Measurements from ENCODE around the gene THYN1. TPM values are rescaled to one million over a fixed set of nuclear protein-coding genes. Genes with fewer than 3 reads are reported as not detected.

THYN1 gene
- total RNA-seq, 2 donors from 2014 or later: 34.4 to 45.9 TPM

DNA sequence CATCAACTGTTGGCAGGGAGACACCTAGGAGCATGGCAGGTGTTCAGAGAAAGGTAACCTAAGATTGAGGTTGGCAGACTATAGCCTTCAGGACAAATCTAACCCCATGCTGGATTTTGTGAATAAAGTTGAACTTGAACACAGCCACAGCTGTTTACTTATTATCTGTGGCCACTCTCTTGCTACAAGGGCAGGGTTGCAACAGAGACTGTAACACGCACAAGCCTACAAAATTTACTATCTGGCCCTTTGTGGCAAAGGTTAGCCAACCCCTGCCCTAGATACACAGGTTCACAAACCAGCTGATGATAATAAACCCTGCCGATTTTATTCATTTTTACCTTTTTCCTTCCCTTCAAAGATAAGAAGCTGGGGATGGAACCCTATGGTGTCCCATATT lies 2.5 kb downstream of the THYN1 start:
- no peaks in the 10 kb centered on the region for H3K27me3 Mint-ChIP-seq

DNA sequence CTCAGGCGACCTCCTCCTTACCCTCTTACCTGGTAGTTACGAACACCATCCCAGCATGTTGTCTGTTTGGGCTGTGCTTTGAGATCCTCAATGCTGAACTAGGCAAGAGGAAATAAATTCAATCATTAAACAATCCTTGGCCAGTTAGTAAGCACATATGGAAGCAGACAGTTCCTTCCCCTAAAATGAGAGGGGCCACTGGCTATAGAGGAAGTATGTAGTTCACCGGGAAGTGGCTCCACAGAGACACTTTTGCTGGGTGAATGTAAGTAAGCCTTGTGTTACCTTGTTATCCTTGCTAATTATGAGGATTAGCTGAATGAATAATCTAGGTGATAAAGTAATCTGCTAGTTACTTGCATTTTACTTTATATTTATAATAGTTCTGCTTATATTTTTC lies 2.9 kb downstream of the THYN1 start:
- H3K9me3 Mint-ChIP-seq: no peaks in the 10 kb centered on the region
- H3K4me1 Mint-ChIP-seq (ENCODE audit: low read depth in 2 of 2): peaks cover 28 to 40% of the 10 kb centered on the region in 2 donors
- peaks cover 12% of the 10 kb centered on the region for H3K36me3 Mint-ChIP-seq
- H3K4me3 Mint-ChIP-seq: no peak overlapping the region
- DNase-seq (ENCODE audit: low spot score) (no peak), ATAC-seq (no peak)
- no peak overlapping the region for H3K27ac Mint-ChIP-seq
- no peaks in the 10 kb centered on the region for H3K27me3 Mint-ChIP-seq

More for the DNA sequence above, 2.5 kb downstream of the THYN1 start:
- no peak overlapping the region for H3K27ac Mint-ChIP-seq
- H3K4me3 Mint-ChIP-seq: no peak overlapping the region
- peaks cover 12% of the 10 kb centered on the region for H3K36me3 Mint-ChIP-seq
- no peaks in the 10 kb centered on the region for H3K9me3 Mint-ChIP-seq
- ATAC-seq (no peak), DNase-seq (ENCODE audit: low spot score) (no peak)
- peaks cover 30 to 40% of the 10 kb centered on the region in 2 donors for H3K4me1 Mint-ChIP-seq (ENCODE audit: low read depth in 2 of 2)

DNA sequence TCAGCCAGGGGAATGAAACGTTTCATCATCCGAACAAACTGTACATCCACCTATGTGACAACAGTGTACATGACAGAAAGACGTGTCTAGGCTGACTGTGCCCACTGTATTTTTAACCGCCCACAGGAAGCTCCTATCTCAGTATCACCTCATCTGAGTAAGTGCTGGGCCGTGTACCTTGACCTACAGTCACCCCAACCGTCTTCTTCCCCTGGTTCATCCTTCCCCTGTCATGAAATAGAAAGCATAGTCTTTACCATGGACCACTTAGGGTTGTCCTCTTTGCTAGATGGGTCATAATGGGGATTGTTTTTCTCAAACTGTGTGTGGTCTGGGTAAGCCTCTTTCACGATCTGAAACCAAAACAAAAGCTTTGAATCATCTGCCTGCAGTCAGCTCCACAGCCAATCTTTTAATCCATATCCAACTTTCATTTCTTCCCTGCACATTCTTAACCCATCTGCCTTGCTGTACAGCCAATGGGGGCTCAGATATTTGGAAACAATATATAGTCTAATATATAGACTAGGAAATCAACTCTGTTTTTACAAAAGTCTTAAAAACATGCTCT lies 4.2 kb downstream of the THYN1 start:
- Mint-ChIP-seq H3K36me3 (peaks cover 12% of the 10 kb centered on the region), H3K4me3 (no peak overlapping the region), H3K4me1 (ENCODE audit: low read depth in 2 of 2) (peaks cover 20 to 28% of the 10 kb centered on the region in 2 donors), H3K9me3 (no peaks in the 10 kb centered on the region), H3K27me3 (no peaks in the 10 kb centered on the region), H3K27ac (peak overlapping the region; percentile 25 to 48)
- ATAC-seq (no peak), DNase-seq (ENCODE audit: low spot score) (no peak)

DNA sequence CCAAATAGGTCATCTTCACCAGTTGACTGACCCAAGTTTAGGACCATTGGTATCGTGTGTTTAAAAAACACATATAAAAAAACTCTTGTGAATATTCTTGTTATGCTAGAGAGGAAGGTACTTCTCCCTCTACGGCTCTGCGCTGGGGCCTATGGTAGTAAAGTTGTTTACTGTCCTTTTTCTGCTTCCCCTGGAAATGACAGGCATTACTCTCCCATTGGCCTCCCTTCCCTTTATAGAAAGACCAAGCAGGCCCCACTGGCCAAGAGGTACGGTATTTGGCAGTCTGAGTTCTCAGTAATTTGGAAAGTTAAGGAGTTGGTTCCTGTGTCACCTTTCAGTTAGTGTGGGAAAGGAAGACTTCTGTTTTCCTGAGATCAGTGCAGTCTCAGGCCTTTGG lies 6.5 kb downstream of the THYN1 start:
- no peak for DNase-seq (ENCODE audit: low spot score)
- Mint-ChIP-seq H3K4me3 (no peak overlapping the region), H3K27ac (no peak overlapping the region), H3K9me3 (no peaks in the 10 kb centered on the region), H3K27me3 (no peaks in the 10 kb centered on the region), H3K4me1 (ENCODE audit: low read depth in 2 of 2) (peaks cover 4 to 11% of the 10 kb centered on the region in 2 donors), H3K36me3 (peaks cover 22% of the 10 kb centered on the region)
- ATAC-seq: no peak

DNA sequence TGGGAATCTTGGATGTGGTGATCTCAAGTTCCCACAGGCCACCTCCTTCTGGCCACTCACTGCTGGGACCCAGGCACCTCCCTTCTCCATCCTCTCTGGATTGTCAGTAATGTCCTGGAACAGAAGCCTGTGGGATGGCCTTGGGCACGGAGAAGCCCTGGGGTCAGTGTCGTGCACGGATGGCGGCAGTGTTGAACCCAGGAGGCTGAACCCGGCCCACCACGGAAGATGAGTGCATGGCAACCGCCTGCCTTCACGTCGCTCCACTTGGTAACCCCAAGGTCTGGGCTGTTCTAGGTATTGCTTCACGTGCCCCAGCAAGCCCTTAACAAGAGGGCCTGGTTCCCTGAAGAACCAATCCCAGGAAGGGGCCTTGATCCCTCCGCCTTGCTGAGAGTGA lies 7.1 kb downstream of the THYN1 start:
- no peak overlapping the region for H3K27ac Mint-ChIP-seq
- no peaks in the 10 kb centered on the region for H3K9me3 Mint-ChIP-seq
- no peak for DNase-seq (ENCODE audit: low spot score)
- H3K4me3 Mint-ChIP-seq: no peak overlapping the region
- H3K27me3 Mint-ChIP-seq: no peaks in the 10 kb centered on the region
- ATAC-seq: no peak
- peaks cover 22% of the 10 kb centered on the region for H3K36me3 Mint-ChIP-seq
- H3K4me1 Mint-ChIP-seq (ENCODE audit: low read depth in 2 of 2): peaks cover 2 to 10% of the 10 kb centered on the region in 2 donors

DNA sequence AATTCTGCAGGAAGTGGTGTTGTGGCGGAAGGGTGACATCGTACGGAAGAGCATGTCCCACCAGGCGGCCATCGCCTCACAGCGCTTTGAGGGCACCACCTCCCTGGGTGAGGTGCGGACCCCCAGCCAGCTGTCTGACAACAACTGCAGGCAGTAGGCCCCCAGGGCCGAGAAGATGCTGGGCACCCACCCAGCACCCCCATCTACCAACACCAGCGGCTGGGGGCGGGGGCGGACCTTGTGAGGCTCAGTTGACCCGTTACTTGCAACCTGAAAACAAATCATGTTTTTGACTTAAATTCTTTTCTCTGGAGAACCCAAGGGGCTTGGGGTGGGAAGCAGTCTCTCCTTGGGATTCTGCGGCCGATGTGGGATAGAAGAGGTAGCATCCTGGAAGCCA lies 7.7 kb downstream of the THYN1 start:
- no peaks in the 10 kb centered on the region for H3K9me3 Mint-ChIP-seq
- peaks cover 2 to 10% of the 10 kb centered on the region in 2 donors for H3K4me1 Mint-ChIP-seq (ENCODE audit: low read depth in 2 of 2)
- peaks cover 22% of the 10 kb centered on the region for H3K36me3 Mint-ChIP-seq
- H3K27me3 Mint-ChIP-seq: no peaks in the 10 kb centered on the region
- no peak for DNase-seq (ENCODE audit: low spot score)
- no peak overlapping the region for H3K4me3 Mint-ChIP-seq
- no peak overlapping the region for H3K27ac Mint-ChIP-seq
- no peak for ATAC-seq

DNA sequence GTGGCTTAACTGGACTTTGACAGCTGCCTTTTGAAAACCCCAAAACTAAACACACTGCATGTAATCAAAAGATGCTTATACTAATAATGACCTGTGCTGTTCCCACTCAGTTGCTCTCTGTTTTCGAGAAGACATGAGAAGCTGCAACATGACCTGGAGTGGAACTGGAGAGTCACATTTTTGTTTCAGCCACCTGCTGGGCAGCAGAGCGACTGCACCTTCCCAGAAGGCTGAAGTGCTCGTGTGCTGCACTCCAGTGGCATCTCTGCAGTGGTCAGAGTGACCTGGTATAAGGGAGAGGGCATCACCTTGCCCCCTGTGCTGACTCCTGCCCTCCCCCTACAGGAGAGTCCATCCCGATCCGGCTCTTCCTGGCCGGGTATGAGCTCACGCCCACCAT lies 8.6 kb downstream of the THYN1 start:
- peak in 1 of 2 donors; percentile 40 for ATAC-seq
- Mint-ChIP-seq H3K27ac (no peak overlapping the region), H3K9me3 (no peaks in the 10 kb centered on the region)

DNA sequence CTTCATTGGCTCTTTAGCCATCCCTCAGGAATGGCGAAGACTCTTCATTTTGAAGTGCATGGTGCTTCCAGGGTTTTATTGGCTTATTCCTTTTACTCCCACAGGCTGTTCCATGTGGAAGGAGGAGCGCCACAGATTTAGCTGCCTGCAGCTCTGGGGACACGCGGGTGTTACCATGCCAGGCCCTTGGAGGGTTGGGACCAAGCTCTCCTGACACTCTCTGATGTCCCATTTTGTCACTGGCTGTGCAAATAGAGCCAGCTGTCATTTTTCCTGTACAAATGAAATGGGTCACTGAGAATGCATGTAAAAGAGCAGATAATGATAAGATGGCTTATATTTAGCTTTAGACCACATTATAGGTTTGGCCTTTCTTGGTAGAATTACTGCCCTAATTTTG lies 9.2 kb downstream of the THYN1 start:
- Mint-ChIP-seq H3K9me3 (no peaks in the 10 kb centered on the region), H3K36me3 (peaks cover 27% of the 10 kb centered on the region), H3K27me3 (no peaks in the 10 kb centered on the region), H3K4me3 (no peak overlapping the region), H3K27ac (no peak overlapping the region), H3K4me1 (ENCODE audit: low read depth in 2 of 2) (peaks cover 2 to 5% of the 10 kb centered on the region in 2 donors)
- DNase-seq (ENCODE audit: low spot score) (no peak), ATAC-seq (no peak)

More for the DNA sequence above, 8.6 kb downstream of the THYN1 start:
- DNase-seq (ENCODE audit: low spot score): no peak
- H3K4me1 Mint-ChIP-seq (ENCODE audit: low read depth in 2 of 2): peaks cover 2 to 10% of the 10 kb centered on the region in 2 donors
- no peaks in the 10 kb centered on the region for H3K27me3 Mint-ChIP-seq
- peaks cover 22% of the 10 kb centered on the region for H3K36me3 Mint-ChIP-seq
- no peak overlapping the region for H3K4me3 Mint-ChIP-seq

DNA sequence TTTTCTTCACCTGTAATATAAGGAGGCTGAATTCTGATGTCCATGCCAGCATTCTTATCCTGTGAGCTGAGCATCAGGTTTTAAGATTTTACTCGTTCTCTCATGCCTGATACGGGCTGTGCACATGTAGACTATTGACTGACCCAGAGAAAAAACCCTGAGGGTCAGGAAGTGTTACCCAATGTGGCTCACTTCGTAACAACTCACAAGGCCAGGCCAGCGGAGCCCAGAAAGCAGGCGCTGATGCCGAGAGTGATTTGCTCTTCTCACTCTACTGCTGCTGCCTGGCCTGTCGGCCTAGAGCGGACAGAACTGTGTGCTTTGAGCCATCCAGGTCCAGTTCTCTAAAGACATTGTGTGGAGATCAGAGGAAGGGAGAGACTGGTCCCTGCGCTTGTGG lies 10.8 kb downstream of the THYN1 start:
- Mint-ChIP-seq H3K27me3 (no peaks in the 10 kb centered on the region), H3K27ac (no peak overlapping the region), H3K9me3 (no peaks in the 10 kb centered on the region), H3K4me1 (ENCODE audit: low read depth in 2 of 2) (peaks cover 1 to 2% of the 10 kb centered on the region in 2 donors), H3K36me3 (peaks cover 21% of the 10 kb centered on the region), H3K4me3 (no peak overlapping the region)
- ATAC-seq (no peak), DNase-seq (ENCODE audit: low spot score) (no peak)

DNA sequence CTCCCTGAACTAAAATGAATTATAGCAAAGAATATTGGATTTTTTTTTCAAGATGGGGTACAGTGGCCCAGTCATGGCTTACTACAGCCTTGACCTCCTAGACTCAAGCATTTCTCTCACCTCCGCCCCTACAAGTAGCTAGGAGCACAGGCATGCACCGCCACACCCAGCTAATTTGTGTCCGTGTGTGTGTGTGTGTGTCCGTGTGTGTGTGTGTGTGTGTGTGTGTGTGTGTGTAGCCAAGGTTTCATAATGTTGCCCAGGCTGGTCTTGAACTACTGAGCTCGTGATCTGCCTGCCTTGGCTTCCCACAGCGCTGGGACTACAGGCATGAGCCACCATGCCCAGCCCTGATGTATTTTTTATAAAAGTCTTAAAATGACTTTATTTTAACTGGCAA lies 12.6 kb downstream of the THYN1 start:
- H3K27me3 Mint-ChIP-seq: no peaks in the 10 kb centered on the region
- H3K9me3 Mint-ChIP-seq: no peaks in the 10 kb centered on the region
- peaks cover 5 to 13% of the 10 kb centered on the region in 2 donors for H3K4me1 Mint-ChIP-seq (ENCODE audit: low read depth in 2 of 2)
- ATAC-seq: no peak
- no peak overlapping the region for H3K4me3 Mint-ChIP-seq
- peaks cover 30% of the 10 kb centered on the region for H3K36me3 Mint-ChIP-seq
- no peak for DNase-seq (ENCODE audit: low spot score)
- H3K27ac Mint-ChIP-seq: no peak overlapping the region

DNA sequence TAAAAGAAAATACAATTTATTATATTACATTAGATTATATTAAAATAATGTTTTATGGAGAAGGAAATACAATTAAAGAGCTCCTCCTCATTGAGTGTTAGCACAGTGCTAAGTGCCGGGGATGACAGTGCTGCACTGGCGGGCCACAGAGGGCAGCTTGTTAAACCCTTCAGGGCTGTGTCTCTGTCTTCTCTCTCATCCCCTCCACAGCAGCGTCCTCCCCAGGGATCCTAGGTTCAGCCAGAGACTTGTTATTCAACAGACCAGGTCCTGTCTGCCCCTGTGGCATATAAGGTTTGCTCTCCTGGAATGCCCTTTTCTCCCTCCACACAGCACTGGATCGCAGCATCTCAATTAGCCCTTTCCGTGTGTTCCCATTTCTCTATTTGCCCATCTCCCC lies 14.2 kb downstream of the THYN1 start:
- peaks cover 5 to 13% of the 10 kb centered on the region in 2 donors for H3K4me1 Mint-ChIP-seq (ENCODE audit: low read depth in 2 of 2)
- no peak overlapping the region for H3K27ac Mint-ChIP-seq
- peaks cover 30% of the 10 kb centered on the region for H3K36me3 Mint-ChIP-seq
- ATAC-seq (no peak), DNase-seq (ENCODE audit: low spot score) (no peak)
- H3K9me3 Mint-ChIP-seq: no peaks in the 10 kb centered on the region
- no peaks in the 10 kb centered on the region for H3K27me3 Mint-ChIP-seq
- H3K4me3 Mint-ChIP-seq: no peak overlapping the region

DNA sequence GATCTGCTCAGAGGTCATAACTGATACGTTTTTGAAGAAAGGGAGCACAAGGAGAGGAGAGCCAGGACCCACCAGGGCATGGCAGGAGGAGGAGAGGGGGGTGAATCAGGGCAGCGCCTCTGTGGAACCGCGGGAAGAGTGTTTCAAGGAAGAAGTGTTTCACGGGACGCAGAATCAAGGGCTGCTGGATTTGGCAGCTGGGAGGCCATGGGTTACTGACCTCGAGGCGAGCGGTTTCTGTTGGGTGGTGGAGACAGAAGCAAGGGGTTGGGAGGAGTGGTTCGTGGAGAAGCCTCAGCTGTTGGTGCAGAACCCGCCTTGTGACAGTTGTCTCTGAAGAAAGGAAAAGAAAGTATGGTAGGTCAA lies 15.6 kb downstream of the THYN1 start:
- Mint-ChIP-seq H3K4me1 (ENCODE audit: low read depth in 2 of 2) (peaks cover 12 to 19% of the 10 kb centered on the region in 2 donors), H3K27me3 (no peaks in the 10 kb centered on the region), H3K9me3 (no peaks in the 10 kb centered on the region), H3K27ac (no peak overlapping the region), H3K4me3 (no peak overlapping the region), H3K36me3 (peaks cover 20% of the 10 kb centered on the region)
- no peak for DNase-seq (ENCODE audit: low spot score)
- ATAC-seq: no peak

DNA sequence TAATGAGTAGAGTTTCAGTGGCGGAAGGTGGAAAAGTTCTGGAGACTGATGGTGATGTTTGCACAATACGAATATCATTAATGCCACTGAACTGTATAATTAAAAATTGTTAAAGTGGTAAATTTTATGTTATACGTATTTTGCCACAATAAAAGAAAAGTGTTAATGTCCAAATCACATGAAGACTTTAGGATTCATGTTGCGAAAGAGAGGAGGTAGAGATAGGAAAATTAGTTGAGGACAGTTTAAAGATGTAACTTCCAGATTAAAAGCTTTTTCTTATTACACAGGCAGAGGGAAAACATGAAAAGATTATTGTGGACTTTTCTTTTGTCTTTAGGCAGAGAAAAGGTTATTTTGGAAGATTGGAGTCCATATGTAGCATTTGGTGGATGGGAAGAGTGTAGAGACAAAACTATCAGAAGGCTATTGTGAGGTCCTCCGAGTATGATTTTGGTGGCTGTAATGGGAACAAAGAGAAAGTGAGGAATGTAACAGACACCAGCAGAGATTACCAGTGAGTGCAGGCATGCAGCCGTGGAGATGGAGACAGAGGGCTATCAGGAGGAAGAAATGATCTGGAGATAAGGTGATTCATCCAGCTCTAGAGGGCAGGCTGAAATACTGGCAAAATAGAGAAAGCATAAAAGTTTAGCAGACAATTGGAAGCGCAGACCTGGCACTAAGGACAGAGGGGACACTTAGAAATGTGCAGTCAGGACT lies 16.2 kb downstream of the THYN1 start:
- no peak for ATAC-seq
- Mint-ChIP-seq H3K4me3 (no peak overlapping the region), H3K36me3 (peaks cover 20% of the 10 kb centered on the region), H3K9me3 (no peaks in the 10 kb centered on the region), H3K4me1 (ENCODE audit: low read depth in 2 of 2) (peaks cover 17 to 25% of the 10 kb centered on the region in 2 donors), H3K27ac (no peak overlapping the region), H3K27me3 (no peaks in the 10 kb centered on the region)
- no peak for DNase-seq (ENCODE audit: low spot score)

DNA sequence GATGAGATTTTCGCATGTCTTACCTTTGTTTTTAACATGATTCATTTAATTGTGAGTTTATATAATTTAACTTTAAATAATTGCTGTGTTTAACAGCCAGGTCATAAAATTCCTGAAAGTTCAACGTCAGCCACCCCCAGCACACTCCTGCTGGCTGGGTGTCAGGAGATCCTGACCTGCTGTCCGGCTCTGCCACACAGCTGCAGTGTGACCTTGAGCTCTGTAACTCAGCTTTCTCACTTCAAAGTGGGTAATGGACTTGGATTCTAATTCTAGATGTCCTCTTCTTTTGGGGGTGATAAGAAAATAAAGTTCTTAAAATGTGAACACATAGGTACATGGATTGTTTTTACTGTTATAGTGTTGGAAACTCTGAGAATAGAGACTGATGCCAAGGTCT lies 17.8 kb downstream of the THYN1 start:
- H3K36me3 Mint-ChIP-seq: peaks cover 20% of the 10 kb centered on the region
- no peak overlapping the region for H3K27ac Mint-ChIP-seq
- no peak for ATAC-seq
- H3K9me3 Mint-ChIP-seq: no peaks in the 10 kb centered on the region
- H3K4me1 Mint-ChIP-seq (ENCODE audit: low read depth in 2 of 2): peaks cover 25 to 36% of the 10 kb centered on the region in 2 donors
- H3K4me3 Mint-ChIP-seq: no peak overlapping the region
- DNase-seq (ENCODE audit: low spot score): no peak
- H3K27me3 Mint-ChIP-seq: no peaks in the 10 kb centered on the region
